ENCODE measurements around the gene SLC6A11. TPM values are rescaled to one million over a fixed set of nuclear protein-coding genes. Genes with fewer than 3 reads are reported as not detected.

The SLC6A11 gene
- total RNA-seq (2022) (not detected in 2 replicates), Bru-seq, nascent RNA (percentile 1 among the genes with signal in this experiment), BruChase-seq, experiment 1, labeled RNA remaining after a 2-hour chase (not detected), BruChase-seq, experiment 2, labeled RNA remaining after a 6-hour chase (not detected)
- long read RNA-seq = 0 reads

GRCh38 chr3:10816019-10816862, at the start of gene SLC6A11:
Gene SLC6A11 (plus strand): TSS chr3:10816228. CDS start chr3:10816266, 38 bp downstream.
- no peak within 1 kb of the TSS for H3K4me3 Mint-ChIP-seq (ENCODE audit: unreplicated experiment)
- H3K4me3 ChIP-seq (ENCODE audit: low read depth, low read length) = no peak within 1 kb of the TSS
- no peak for TF ChIP-seq CTCF (IDR thresholded peaks at IDR 0.05; ENCODE audit: insufficient read depth in 1 of 2, low read depth in 1 of 2, low read length in 1 of 2, severe bottlenecking in 1 of 2, unreplicated experiment in 1 of 2)

GRCh38 chr3:10768708-10769394, 47.2 kb upstream of the SLC6A11 start:
- ChIA-PET CTCF (no interaction called here), POLR2A (no interaction called here)
- intact Hi-C loops (cut with micrococcal nuclease; ENCODE audit: unreplicated experiment) = no loop called here
- no TSS peak for BruUV-seq (replicated peaks)
- DNase-seq = no peak
- Mint-ChIP-seq H3K4me3 (ENCODE audit: unreplicated experiment) (no peak overlapping the region), H3K36me3 (ENCODE audit: insufficient read depth, unreplicated experiment) (no peaks in the 10 kb centered on the region), H3K27me3 (ENCODE audit: insufficient read depth, unreplicated experiment) (peaks cover 2% of the 10 kb centered on the region), H3K4me1 (ENCODE audit: low read depth, unreplicated experiment) (no peaks in the 10 kb centered on the region), H3K9me3 (ENCODE audit: unreplicated experiment) (no peaks in the 10 kb centered on the region), H3K27ac (ENCODE audit: unreplicated experiment) (no peak overlapping the region)
- no peak for TF ChIP-seq CTCF (IDR thresholded peaks at IDR 0.05; ENCODE audit: insufficient read depth in 1 of 2, low read depth in 1 of 2, low read length in 1 of 2, severe bottlenecking in 1 of 2, unreplicated experiment in 1 of 2)
- H3K9me3 ChIP-seq = no peaks in the 10 kb centered on the region
- no peaks in the 10 kb centered on the region for H3K27me3 ChIP-seq (replicated peaks; ENCODE audit: control insufficient read depth, insufficient read depth, low read length)
- no peaks in the 10 kb centered on the region for H3K36me3 ChIP-seq (ENCODE audit: control insufficient read depth, insufficient read depth, low read length)
- no peaks in the 10 kb centered on the region for H3K4me1 ChIP-seq
- H3K4me3 ChIP-seq (ENCODE audit: low read depth, low read length) = no peak overlapping the region

More at GRCh38 chr3:10816019-10816862, at the start of gene SLC6A11:
- Mint-ChIP-seq H3K4me1 (ENCODE audit: low read depth, unreplicated experiment) (peaks cover 7% of the 10 kb centered on the region), H3K36me3 (ENCODE audit: insufficient read depth, unreplicated experiment) (no peaks in the 10 kb centered on the region), H3K27ac (ENCODE audit: unreplicated experiment) (no peak within 1 kb of the TSS), H3K9me3 (ENCODE audit: unreplicated experiment) (peaks cover 9% of the 10 kb centered on the region), H3K27me3 (ENCODE audit: insufficient read depth, unreplicated experiment) (no peaks in the 10 kb centered on the region)
- H3K36me3 ChIP-seq (ENCODE audit: control insufficient read depth, insufficient read depth, low read length) = no peaks in the 10 kb centered on the region
- DNase-seq = no peak
- POLR2A ChIA-PET = no interaction called here
- no TSS peak for BruUV-seq (replicated peaks)
- H3K4me1 ChIP-seq = peaks cover 13% of the 10 kb centered on the region
- no peaks in the 10 kb centered on the region for H3K27me3 ChIP-seq (replicated peaks; ENCODE audit: control insufficient read depth, insufficient read depth, low read length)
- intact Hi-C loops (cut with micrococcal nuclease; ENCODE audit: unreplicated experiment) = no loop called here
- H3K9me3 ChIP-seq = no peaks in the 10 kb centered on the region
- CTCF ChIA-PET = no interaction called here

GRCh38 chr3:10770547-10770946, 45.5 kb upstream of the SLC6A11 start:
- no peak for TF ChIP-seq CTCF (IDR thresholded peaks at IDR 0.05; ENCODE audit: insufficient read depth in 1 of 2, low read depth in 1 of 2, low read length in 1 of 2, severe bottlenecking in 1 of 2, unreplicated experiment in 1 of 2)
- Histone ChIP-seq H3K4me3 (ENCODE audit: low read depth, low read length) (no peak overlapping the region), H3K4me1 (no peaks in the 10 kb centered on the region), H3K36me3 (ENCODE audit: control insufficient read depth, insufficient read depth, low read length) (no peaks in the 10 kb centered on the region), H3K9me3 (no peaks in the 10 kb centered on the region), H3K27me3 (replicated peaks; ENCODE audit: control insufficient read depth, insufficient read depth, low read length) (no peaks in the 10 kb centered on the region)
- no TSS peak for BruUV-seq (replicated peaks)
- H3K36me3 Mint-ChIP-seq (ENCODE audit: insufficient read depth, unreplicated experiment) = no peaks in the 10 kb centered on the region
- intact Hi-C loops (cut with micrococcal nuclease; ENCODE audit: unreplicated experiment) = no loop called here
- H3K27me3 Mint-ChIP-seq (ENCODE audit: insufficient read depth, unreplicated experiment) = peaks cover 2% of the 10 kb centered on the region
- no peak for DNase-seq
- H3K4me1 Mint-ChIP-seq (ENCODE audit: low read depth, unreplicated experiment) = no peaks in the 10 kb centered on the region
- no peak overlapping the region for H3K4me3 Mint-ChIP-seq (ENCODE audit: unreplicated experiment)
- no peak overlapping the region for H3K27ac Mint-ChIP-seq (ENCODE audit: unreplicated experiment)
- CTCF ChIA-PET = interaction anchor here (0.5 kb wide), 1 partner anchor 1578 kb away, joined by 4 read pairs; no protein-coding TSS in a partner anchor
- POLR2A ChIA-PET = no interaction called here
- no peaks in the 10 kb centered on the region for H3K9me3 Mint-ChIP-seq (ENCODE audit: unreplicated experiment)
